ENCODE measurements around the gene SCARB2.

DNA sequence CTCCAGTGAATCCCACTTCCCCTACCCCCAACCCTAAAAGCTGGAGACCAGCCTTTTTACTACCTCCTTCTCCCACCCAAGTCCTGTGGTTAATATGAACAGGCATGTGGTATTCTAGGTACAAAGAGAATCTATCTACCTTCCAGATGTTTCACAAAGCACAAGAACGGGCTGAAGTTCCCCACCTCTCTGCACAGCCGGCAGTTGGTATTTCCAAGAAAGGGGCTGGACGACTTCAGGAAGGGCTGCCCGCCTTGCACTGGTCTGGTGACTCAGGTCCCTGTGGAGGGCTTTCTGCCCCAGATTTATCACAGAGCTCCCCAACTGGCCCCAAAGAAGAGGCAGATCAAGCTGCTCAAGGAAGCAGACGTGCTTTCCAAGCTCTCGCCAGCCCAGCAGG, 42.4 kb upstream of the SCARB2 start:
- TF ChIP-seq CTCF (IDR thresholded peaks at IDR 0.05; ENCODE audit: insufficient read depth, low read depth, low read length) (no peak), EZH2 (IDR thresholded peaks at IDR 0.05; ENCODE audit: insufficient read depth, low read length) (no peak)
